Heart left ventricle (tissue), 16 donors: ENCODE measurements around the gene ADGRG6. TPM values are rescaled to one million over a fixed set of nuclear protein-coding genes. Genes with fewer than 3 reads are reported as not detected.

ENCODE experiments used
- ATAC-seq, 4 donors: fragments of 200-7000 bp; cut with Tn5 transposase; one replicate each; pipeline ENCODE4 v1.9.1; 2020 to 2022; ENCODE audit warnings: moderate library complexity in 4 of 4, mild to moderate bottlenecking in 3 of 4, moderate number of reproducible peaks in 1 of 4
- DNase-seq, 5 donors: peaks; one replicate each; pipeline ENCODE4 v3.0.0-alpha.2; 2020
- H3K27ac ChIP-seq, 12 donors: fragments of 200-600 bp; sonication (generic) in 4 of 12; one replicate each; pipeline versions ENCODE4 v1.5.0 to v1.8.0; 2016 to 2022; ENCODE audit warnings: mild to moderate bottlenecking in 2 of 12
- H3K27me3 ChIP-seq, 9 donors: fragments of 200-600 bp; sonication (generic) in 2 of 9; one replicate each; pipeline versions ENCODE4 v1.5.1 to v1.8.0; 2016 to 2022; ENCODE audit warnings: mild to moderate bottlenecking in 3 of 9
- H3K36me3 ChIP-seq, 9 donors: fragments of 200-600 bp; sonication (generic) in 2 of 9; one replicate each; pipeline versions ENCODE4 v1.5.0 to v1.8.0; 2018 to 2022; ENCODE audit warnings: mild to moderate bottlenecking in 2 of 9
- H3K4me1 ChIP-seq, 12 donors: fragments of 200-600 bp; sonication (generic) in 4 of 12; one replicate each; pipeline versions ENCODE4 v1.5.0 to v1.8.0; 2016 to 2022; ENCODE audit warnings: mild to moderate bottlenecking in 3 of 12
- H3K4me3 ChIP-seq, 12 donors: fragments of 200-600 bp; sonication (generic) in 4 of 12; one replicate each; pipeline versions ENCODE4 v1.5.0 to v1.8.0; 2017 to 2022; ENCODE audit warnings: mild to moderate bottlenecking in 9 of 12, moderate library complexity in 4 of 12
- H3K9me3 ChIP-seq, 12 donors: fragments of 200-600 bp; sonication (generic) in 4 of 12; one replicate each; pipeline versions ENCODE4 v1.5.0 to v1.8.0; 2016 to 2022; ENCODE audit warnings: mild to moderate bottlenecking in 1 of 12
- POLR2A ChIP-seq, 2 donors: fragments of 450-650 bp; IDR thresholded peaks; one replicate each; pipeline ENCODE4 v1.6.1; 2017; ENCODE audit warnings: antibody characterized with exemption in 2 of 2, mild to moderate bottlenecking in 2 of 2, moderate library complexity in 2 of 2
- WGBS, 4 donors: extraction: QIAGEN DNeasy Blood & Tissue Kit in 2 of 4; methylation state at CpG; one replicate each; pipeline versions ENCODE4 v1.1.5 to v1.1.7; 2013 to 2018; 5-methylcytosine and 5-hydroxymethylcytosine counted together
- intact Hi-C, 10 donors: fragments of 100-400 bp; cut with DNase I; formaldehyde crosslinking; loops; one replicate each; pipeline versions ENCODE4 v1.11.1 to v1.14.2; 2022
- polyA plus RNA-seq, 2 donors: library from polyadenylated mRNA; stranded (reverse); fragments of 200-250 nt; gene quantifications; one replicate each; pipeline ENCODE4 v1.2.3, GENCODE V29; 2013
- total RNA-seq, 9 donors: library from RNA; depleted of rRNA in 2 of 9; stranded (reverse); fragments of >200 nt in 2 of 9; fragmentation: NEBNext Ultra II Directional in 3 of 9; extraction: Animal tissue kit (Norgen Biotek cat#: 25700) in 3 of 9; gene quantifications; one replicate each; pipeline versions ENCODE4 v1.1.0 to v1.2.4, GENCODE V29; 2016 to 2023
- TF ChIP-seq, protein P1 (sequence below), 12 donors: fragments of 200-600 bp; sonication (generic) in 4 of 12; IDR thresholded peaks; one replicate each; pipeline versions ENCODE4 v1.5.0 to v1.8.0; 2018 to 2022; ENCODE audit warnings: antibody characterized with exemption in 12 of 12, mild to moderate bottlenecking in 5 of 12
- donor health status: ischemic (EF 13 %, LVEDD 7.1; RV severe dilation, severe dysfunction).
- donor health status: healthy with polysubstance abuse.
- donor health status: DM: no; HTN: yes; CAD: no.
- donor health status: DM: no; HTN: no; CAD: no.
- donor health status: ischemic (EF 25% LVEDD 6.9; RV normal size, moderate dysfunction).
- donor health status: ischemic (EF 25% LVEDD 5.7; RV mildly dilated, moderate dysfunction).
- donor health status: healthy.
- donor health status: DM: yes; HTN: yes; CAD: no.
- donor health status: ischemic (EF 35%, LVEDD 5.7; RV mildly dilated, moderate dysfunction).
- donor health status: nonischemic (EF 11% LVEDD 7.7; RV severe dilation, severe dysfunction).
- donor health status: DM: yes; HTN: yes; CAD: no.
- donor health status: PGD.
- donor health status: ischemic (EF 29% LVEDD 5.4; RV normal size, mild dysfunction).
- donor health status: nonischemic (EF 23%, LVEDD 6.1; RV moderate dilation, normal function).

ADGRG6 gene
- total and polyA plus RNA-seq, 11 donors = 0.61 to 10.5 (median 2.0) TPM

DNA sequence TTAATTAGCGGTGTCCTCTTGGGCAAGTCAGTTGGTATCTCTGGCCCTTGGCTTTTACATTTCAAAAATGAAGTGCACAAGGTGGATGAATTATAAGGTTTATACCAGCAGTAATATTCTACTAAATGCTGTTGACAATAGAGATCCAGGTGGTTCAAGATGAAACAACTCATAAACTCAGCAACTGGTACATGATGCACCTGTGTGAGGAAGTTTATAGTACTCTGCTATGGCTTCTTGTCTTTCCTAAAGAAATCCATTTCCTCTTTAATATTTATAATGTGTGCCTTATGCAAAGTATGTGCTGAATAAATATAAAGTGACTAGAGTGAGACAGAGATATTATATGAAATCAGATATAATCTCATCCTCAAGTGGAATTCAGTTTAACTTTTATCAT lies 48.5 kb downstream of the ADGRG6 start:
- H3K9me3 ChIP-seq = peaks cover 0 to 9% (median 0%) of the 10 kb centered on the region in 12 donors
- H3K27ac ChIP-seq = no peak overlapping the region
- no peak for TF ChIP-seq POLR2A (IDR thresholded peaks at IDR 0.05)
- TF ChIP-seq, protein P1, sequence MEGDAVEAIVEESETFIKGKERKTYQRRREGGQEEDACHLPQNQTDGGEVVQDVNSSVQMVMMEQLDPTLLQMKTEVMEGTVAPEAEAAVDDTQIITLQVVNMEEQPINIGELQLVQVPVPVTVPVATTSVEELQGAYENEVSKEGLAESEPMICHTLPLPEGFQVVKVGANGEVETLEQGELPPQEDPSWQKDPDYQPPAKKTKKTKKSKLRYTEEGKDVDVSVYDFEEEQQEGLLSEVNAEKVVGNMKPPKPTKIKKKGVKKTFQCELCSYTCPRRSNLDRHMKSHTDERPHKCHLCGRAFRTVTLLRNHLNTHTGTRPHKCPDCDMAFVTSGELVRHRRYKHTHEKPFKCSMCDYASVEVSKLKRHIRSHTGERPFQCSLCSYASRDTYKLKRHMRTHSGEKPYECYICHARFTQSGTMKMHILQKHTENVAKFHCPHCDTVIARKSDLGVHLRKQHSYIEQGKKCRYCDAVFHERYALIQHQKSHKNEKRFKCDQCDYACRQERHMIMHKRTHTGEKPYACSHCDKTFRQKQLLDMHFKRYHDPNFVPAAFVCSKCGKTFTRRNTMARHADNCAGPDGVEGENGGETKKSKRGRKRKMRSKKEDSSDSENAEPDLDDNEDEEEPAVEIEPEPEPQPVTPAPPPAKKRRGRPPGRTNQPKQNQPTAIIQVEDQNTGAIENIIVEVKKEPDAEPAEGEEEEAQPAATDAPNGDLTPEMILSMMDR (IDR thresholded peaks at IDR 0.05) = no peak
- H3K36me3 ChIP-seq = no peaks in the 10 kb centered on the region
- no peak overlapping the region for H3K4me3 ChIP-seq
- WGBS, 4 donors = 96 to 100% (median 99%) methylated on average over 1 of the region's 1 CpG
- no peaks in the 10 kb centered on the region for H3K27me3 ChIP-seq
- no peak for DNase-seq
- intact Hi-C loops = no loop called here
- no peaks in the 10 kb centered on the region for H3K4me1 ChIP-seq
- ATAC-seq = no peak

DNA sequence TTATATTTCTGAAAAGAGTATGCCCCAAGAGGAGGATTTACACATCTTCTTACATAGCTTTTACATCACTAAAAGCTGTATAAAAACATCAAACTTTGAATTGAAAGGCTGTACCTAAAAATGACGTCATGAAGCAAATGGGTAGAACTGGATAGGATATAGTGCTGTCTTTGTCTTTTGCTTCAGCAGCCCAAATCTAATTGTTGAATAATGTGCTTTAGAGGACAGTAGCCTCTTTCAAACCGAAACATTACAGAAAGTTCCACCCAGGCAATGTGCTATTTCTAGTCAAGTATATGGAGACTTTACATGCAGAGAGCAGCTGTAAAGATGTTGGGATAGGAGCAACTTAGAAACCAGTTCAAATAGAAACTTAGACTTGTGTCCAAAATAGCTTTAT lies 51.9 kb downstream of the ADGRG6 start:
- intact Hi-C loops = no loop called here
- H3K4me3 ChIP-seq = no peak overlapping the region
- peaks cover 0 to 9% (median 0%) of the 10 kb centered on the region in 12 donors for H3K9me3 ChIP-seq
- no peak overlapping the region for H3K27ac ChIP-seq
- TF ChIP-seq, protein P1 (IDR thresholded peaks at IDR 0.05) = no peak
- no peak for TF ChIP-seq POLR2A (IDR thresholded peaks at IDR 0.05)
- 65 to 75% (median 73%) methylated on average over 2 of the region's 2 CpGs for WGBS, 4 donors
- DNase-seq (no peak), ATAC-seq (no peak)
- H3K27me3 ChIP-seq = peaks cover 0 to 6% (median 0%) of the 10 kb centered on the region in 9 donors
- no peaks in the 10 kb centered on the region for H3K36me3 ChIP-seq
- no peaks in the 10 kb centered on the region for H3K4me1 ChIP-seq

DNA sequence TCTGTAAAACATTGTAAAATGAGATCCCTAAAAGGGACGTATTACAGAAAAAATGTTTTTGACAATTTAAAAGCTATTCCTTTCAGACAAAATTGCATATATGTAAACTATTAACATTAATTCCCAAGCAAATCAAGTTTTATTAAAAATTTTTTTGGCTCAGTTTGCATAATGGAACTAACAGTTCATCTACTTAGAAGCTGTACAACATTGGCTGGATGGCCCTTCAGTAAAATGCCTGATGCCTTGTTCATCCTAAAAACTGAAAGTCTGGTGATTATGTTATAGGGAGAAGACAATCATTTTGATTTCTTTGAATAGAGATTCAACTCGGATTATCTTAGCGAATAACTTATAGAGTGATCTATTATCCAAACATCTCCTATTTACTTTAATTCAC lies 52.8 kb downstream of the ADGRG6 start:
- H3K36me3 ChIP-seq = no peaks in the 10 kb centered on the region
- no peak for DNase-seq
- peaks cover 0 to 9% (median 0%) of the 10 kb centered on the region in 12 donors for H3K9me3 ChIP-seq
- intact Hi-C loops = no loop called here
- H3K27me3 ChIP-seq = peaks cover 0 to 6% (median 0%) of the 10 kb centered on the region in 9 donors
- no peak overlapping the region for H3K27ac ChIP-seq
- TF ChIP-seq, protein P1 (IDR thresholded peaks at IDR 0.05) = no peak
- no peak for TF ChIP-seq POLR2A (IDR thresholded peaks at IDR 0.05)
- no peaks in the 10 kb centered on the region for H3K4me1 ChIP-seq
- no peak for ATAC-seq
- no peak overlapping the region for H3K4me3 ChIP-seq
- 93 to 95% (median 95%) methylated on average over 3 of the region's 3 CpGs for WGBS, 4 donors

DNA sequence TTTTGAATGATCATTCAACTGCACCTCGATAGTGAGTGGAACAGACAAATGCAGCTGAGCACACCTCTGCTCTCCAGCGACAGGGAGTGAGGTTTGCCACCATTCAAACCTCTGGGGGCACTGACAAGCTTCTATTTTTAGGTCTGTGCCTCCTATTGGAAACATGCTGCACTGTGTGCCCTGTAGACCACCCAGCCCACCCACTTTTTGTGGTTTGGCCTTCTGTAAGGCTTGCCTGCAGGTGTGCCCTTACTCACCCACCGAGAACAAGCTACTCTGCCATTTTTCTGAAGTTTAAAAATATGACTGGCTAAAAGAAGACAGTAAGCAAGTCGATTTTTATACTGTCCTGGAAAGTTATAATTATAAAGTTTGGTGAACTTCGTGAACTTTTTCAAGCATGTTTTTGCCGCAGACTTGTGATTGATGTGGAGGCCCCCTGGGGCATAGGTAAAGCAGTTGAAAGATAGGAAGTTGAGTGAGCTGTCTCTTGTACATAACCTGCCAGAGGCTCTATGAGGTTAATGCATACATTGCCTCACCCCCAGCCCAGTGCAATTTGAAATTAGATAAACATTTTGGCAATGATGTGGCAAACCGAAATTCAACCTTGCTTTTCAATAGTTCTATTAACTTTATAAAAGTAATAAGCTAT lies 53.8 kb downstream of the ADGRG6 start:
- ATAC-seq (no peak), DNase-seq (no peak)
- Histone ChIP-seq H3K4me3 (no peak overlapping the region), H3K27me3 (peaks cover 0 to 6% (median 0%) of the 10 kb centered on the region in 9 donors), H3K36me3 (no peaks in the 10 kb centered on the region), H3K9me3 (peaks cover 0 to 9% (median 0%) of the 10 kb centered on the region in 12 donors), H3K4me1 (no peaks in the 10 kb centered on the region), H3K27ac (no peak overlapping the region)
- TF ChIP-seq POLR2A (IDR thresholded peaks at IDR 0.05) = no peak
- TF ChIP-seq, protein P1 (IDR thresholded peaks at IDR 0.05) = no peak
- WGBS, 4 donors = 61 to 81% (median 72%) methylated on average over 7 of the region's 7 CpGs
- intact Hi-C loops = no loop called here
